ENCODE data around the gene TMEM170B.

DNA sequence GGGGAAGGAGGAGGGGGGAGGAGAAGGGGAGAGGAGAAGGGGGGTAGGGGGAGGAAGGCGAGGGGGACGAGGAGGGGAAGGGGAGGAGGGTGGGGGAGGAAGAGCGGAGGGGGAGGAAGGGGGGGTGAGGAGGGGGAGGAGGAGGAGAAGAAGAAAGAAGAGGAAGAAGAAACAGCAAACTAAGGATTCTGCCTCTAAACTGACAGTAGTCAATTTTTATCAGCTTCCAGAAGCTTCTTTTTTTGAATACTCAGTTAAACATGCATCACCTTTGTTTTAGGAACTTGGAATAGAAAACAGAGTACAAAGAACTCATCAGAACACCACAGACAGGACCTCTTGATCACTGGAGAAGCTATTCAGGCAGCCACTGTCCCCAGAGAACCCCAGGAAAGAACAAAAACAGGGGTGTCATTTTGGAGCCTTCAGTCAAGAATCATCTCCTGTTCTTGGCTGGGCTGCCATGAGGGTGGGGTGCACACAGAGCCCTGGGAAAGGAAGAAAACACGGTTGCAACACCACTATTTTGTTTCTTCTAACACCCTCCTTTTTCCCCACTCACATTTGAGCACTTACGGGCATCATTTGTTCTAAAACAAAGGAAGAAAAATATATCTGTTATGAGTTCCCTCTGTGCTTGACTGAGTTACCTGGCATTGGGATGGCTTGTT lies 67.4 kb downstream of the TMEM170B start:
- TF ChIP-seq NR1H2 (CRISPR knock-in tag; IDR thresholded peaks at IDR 0.05), result no peak
- TF ChIP-seq, protein P1, sequence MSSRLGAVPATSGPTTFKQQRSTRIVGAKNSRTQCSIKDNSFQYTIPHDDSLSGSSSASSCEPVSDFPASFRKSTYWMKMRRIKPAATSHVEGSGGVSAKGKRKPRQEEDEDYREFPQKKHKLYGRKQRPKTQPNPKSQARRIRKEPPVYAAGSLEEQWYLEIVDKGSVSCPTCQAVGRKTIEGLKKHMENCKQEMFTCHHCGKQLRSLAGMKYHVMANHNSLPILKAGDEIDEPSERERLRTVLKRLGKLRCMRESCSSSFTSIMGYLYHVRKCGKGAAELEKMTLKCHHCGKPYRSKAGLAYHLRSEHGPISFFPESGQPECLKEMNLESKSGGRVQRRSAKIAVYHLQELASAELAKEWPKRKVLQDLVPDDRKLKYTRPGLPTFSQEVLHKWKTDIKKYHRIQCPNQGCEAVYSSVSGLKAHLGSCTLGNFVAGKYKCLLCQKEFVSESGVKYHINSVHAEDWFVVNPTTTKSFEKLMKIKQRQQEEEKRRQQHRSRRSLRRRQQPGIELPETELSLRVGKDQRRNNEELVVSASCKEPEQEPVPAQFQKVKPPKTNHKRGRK (CRISPR knock-in tag; IDR thresholded peaks at IDR 0.05; ENCODE audit: borderline replicate concordance), result no peak
- TF ChIP-seq RELA (CRISPR knock-in tag; IDR thresholded peaks at IDR 0.05; ENCODE audit: borderline replicate concordance), result no peak
- TF ChIP-seq, protein P2, sequence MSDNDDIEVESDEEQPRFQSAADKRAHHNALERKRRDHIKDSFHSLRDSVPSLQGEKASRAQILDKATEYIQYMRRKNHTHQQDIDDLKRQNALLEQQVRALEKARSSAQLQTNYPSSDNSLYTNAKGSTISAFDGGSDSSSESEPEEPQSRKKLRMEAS (CRISPR knock-in tag; IDR thresholded peaks at IDR 0.05), result no peak
- TF ChIP-seq, protein P3, sequence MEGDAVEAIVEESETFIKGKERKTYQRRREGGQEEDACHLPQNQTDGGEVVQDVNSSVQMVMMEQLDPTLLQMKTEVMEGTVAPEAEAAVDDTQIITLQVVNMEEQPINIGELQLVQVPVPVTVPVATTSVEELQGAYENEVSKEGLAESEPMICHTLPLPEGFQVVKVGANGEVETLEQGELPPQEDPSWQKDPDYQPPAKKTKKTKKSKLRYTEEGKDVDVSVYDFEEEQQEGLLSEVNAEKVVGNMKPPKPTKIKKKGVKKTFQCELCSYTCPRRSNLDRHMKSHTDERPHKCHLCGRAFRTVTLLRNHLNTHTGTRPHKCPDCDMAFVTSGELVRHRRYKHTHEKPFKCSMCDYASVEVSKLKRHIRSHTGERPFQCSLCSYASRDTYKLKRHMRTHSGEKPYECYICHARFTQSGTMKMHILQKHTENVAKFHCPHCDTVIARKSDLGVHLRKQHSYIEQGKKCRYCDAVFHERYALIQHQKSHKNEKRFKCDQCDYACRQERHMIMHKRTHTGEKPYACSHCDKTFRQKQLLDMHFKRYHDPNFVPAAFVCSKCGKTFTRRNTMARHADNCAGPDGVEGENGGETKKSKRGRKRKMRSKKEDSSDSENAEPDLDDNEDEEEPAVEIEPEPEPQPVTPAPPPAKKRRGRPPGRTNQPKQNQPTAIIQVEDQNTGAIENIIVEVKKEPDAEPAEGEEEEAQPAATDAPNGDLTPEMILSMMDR (IDR thresholded peaks at IDR 0.05), result no peak
- TF ChIP-seq, protein P4, sequence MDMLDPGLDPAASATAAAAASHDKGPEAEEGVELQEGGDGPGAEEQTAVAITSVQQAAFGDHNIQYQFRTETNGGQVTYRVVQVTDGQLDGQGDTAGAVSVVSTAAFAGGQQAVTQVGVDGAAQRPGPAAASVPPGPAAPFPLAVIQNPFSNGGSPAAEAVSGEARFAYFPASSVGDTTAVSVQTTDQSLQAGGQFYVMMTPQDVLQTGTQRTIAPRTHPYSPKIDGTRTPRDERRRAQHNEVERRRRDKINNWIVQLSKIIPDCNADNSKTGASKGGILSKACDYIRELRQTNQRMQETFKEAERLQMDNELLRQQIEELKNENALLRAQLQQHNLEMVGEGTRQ (CRISPR knock-in tag; IDR thresholded peaks at IDR 0.05), result no peak
- TF ChIP-seq, protein P5, sequence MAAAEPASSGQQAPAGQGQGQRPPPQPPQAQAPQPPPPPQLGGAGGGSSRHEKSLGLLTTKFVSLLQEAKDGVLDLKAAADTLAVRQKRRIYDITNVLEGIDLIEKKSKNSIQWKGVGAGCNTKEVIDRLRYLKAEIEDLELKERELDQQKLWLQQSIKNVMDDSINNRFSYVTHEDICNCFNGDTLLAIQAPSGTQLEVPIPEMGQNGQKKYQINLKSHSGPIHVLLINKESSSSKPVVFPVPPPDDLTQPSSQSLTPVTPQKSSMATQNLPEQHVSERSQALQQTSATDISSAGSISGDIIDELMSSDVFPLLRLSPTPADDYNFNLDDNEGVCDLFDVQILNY (CRISPR knock-in tag; IDR thresholded peaks at IDR 0.05), result no peak
- no peak for TF ChIP-seq GTF2I (CRISPR knock-in tag; conservative IDR thresholded peaks at IDR 0.05)
- TF ChIP-seq CREB1 (CRISPR knock-in tag; IDR thresholded peaks at IDR 0.05), result no peak
- TF ChIP-seq, protein P6, sequence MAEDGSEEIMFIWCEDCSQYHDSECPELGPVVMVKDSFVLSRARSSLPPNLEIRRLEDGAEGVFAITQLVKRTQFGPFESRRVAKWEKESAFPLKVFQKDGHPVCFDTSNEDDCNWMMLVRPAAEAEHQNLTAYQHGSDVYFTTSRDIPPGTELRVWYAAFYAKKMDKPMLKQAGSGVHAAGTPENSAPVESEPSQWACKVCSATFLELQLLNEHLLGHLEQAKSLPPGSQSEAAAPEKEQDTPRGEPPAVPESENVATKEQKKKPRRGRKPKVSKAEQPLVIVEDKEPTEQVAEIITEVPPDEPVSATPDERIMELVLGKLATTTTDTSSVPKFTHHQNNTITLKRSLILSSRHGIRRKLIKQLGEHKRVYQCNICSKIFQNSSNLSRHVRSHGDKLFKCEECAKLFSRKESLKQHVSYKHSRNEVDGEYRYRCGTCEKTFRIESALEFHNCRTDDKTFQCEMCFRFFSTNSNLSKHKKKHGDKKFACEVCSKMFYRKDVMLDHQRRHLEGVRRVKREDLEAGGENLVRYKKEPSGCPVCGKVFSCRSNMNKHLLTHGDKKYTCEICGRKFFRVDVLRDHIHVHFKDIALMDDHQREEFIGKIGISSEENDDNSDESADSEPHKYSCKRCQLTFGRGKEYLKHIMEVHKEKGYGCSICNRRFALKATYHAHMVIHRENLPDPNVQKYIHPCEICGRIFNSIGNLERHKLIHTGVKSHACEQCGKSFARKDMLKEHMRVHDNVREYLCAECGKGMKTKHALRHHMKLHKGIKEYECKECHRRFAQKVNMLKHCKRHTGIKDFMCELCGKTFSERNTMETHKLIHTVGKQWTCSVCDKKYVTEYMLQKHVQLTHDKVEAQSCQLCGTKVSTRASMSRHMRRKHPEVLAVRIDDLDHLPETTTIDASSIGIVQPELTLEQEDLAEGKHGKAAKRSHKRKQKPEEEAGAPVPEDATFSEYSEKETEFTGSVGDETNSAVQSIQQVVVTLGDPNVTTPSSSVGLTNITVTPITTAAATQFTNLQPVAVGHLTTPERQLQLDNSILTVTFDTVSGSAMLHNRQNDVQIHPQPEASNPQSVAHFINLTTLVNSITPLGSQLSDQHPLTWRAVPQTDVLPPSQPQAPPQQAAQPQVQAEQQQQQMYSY (CRISPR knock-in tag; IDR thresholded peaks at IDR 0.05), result no peak
- TF ChIP-seq SMAD3 (CRISPR knock-in tag; IDR thresholded peaks at IDR 0.05; ENCODE audit: borderline replicate concordance), result no peak
